Neural cell (in vitro differentiated cells): ENCODE results near the gene P2RX2. TPM values are rescaled to one million over a fixed set of nuclear protein-coding genes. Genes with fewer than 3 reads are reported as not detected.

Experiments used
- H2AFZ ChIP-seq: fragments of 200-600, 300-800 bp; sonication (generic), shearing (Covaris generic); 2 replicates; pipeline ENCODE4 v1.6.0; 2014; ENCODE audit warnings: low read depth, mild to moderate bottlenecking, antibody characterized with exemption, low read length, moderate library complexity
- H3F3A ChIP-seq: fragments of 200-600 bp; shearing (Covaris generic); 2 replicates; pipeline ENCODE4 v1.6.1; 2016; ENCODE audit warnings: mild to moderate bottlenecking, moderate library complexity, mixed read lengths, antibody characterized with exemption, low read length; ENCODE audit not compliant: insufficient read depth, poor library complexity, severe bottlenecking
- H3K27ac ChIP-seq: fragments of 200-600, 300-800 bp; sonication (generic), shearing (Covaris generic); 2 replicates; pipeline ENCODE4 v1.5.1; 2014; ENCODE audit warnings: mild to moderate bottlenecking, low read length, moderate library complexity
- H3K27me3 ChIP-seq: fragments of 300-800, 200-600 bp; sonication (generic), shearing (Covaris generic); 2 replicates; pipeline ENCODE4 v1.6.0; 2014; ENCODE audit warnings: mild to moderate bottlenecking, low read depth, low read length, moderate library complexity; ENCODE audit not compliant: insufficient read depth
- H3K36me3 ChIP-seq: fragments of 300-800, 200-600 bp; sonication (generic), shearing (Covaris generic); 2 replicates; pipeline ENCODE4 v1.5.1; 2014; ENCODE audit warnings: mild to moderate bottlenecking, antibody characterized with exemption, low read length, moderate library complexity; ENCODE audit not compliant: insufficient read depth
- H3K4me2 ChIP-seq: fragments of 300-800, 200-600 bp; sonication (generic), shearing (Covaris generic); 2 replicates; pipeline ENCODE4 v1.6.0; 2014; ENCODE audit warnings: mild to moderate bottlenecking, low read length
- H3K4me3 ChIP-seq: fragments of 300-800, 200-600 bp; sonication (generic), shearing (Covaris generic); 2 replicates; pipeline ENCODE4 v1.5.1; 2014; ENCODE audit warnings: mild to moderate bottlenecking, low read length, moderate library complexity
- H3K79me2 ChIP-seq: fragments of 200-600 bp; shearing (Covaris generic); replicated peaks from 2 replicates; pipeline ENCODE4 v1.6.0; 2014; ENCODE audit warnings: mild to moderate bottlenecking, low read length, moderate library complexity; ENCODE audit not compliant: insufficient read depth
- H3K9ac ChIP-seq: fragments of 300-800, 200-600 bp; sonication (generic), shearing (Covaris generic); 2 replicates; pipeline ENCODE4 v1.6.1; 2016; ENCODE audit warnings: mild to moderate bottlenecking, low read length, mixed read lengths
- H3K9me2 ChIP-seq: fragments of 200-600 bp; shearing (Covaris generic); 2 replicates; pipeline ENCODE4 v1.6.1; 2016; ENCODE audit warnings: mild to moderate bottlenecking, low read length, mixed read lengths; ENCODE audit not compliant: insufficient read depth
- H3K9me3 ChIP-seq: fragments of 200-600, 300-800 bp; sonication (generic), shearing (Covaris generic); 2 replicates; pipeline ENCODE4 v1.6.1; 2016; ENCODE audit warnings: mild to moderate bottlenecking, mixed run types, low read length, moderate library complexity, mixed read lengths
- H4K20me1 ChIP-seq: fragments of 200-600 bp; shearing (Covaris generic); 2 replicates; pipeline ENCODE4 v1.6.1; 2016; ENCODE audit warnings: mild to moderate bottlenecking, mixed run types; ENCODE audit not compliant: insufficient read depth
- CTCF ChIP-seq: fragments of 450-650 bp; IDR thresholded peaks from 2 replicates; pipeline ENCODE4 v1.5.1; 2014; ENCODE audit warnings: antibody characterized with exemption, mild to moderate bottlenecking, moderate library complexity; ENCODE audit not compliant: poor library complexity, severe bottlenecking
- EP300 ChIP-seq: fragments of 450-650 bp; conservative IDR thresholded peaks from 2 replicates; pipeline ENCODE4 v1.6.1; 2014; ENCODE audit warnings: antibody characterized with exemption, mild to moderate bottlenecking, moderate library complexity; ENCODE audit not compliant: poor library complexity, severe bottlenecking
- EZH2 ChIP-seq: fragments of 200-600, 300-800 bp; shearing (Covaris generic), sonication (generic); IDR thresholded peaks from 2 replicates; pipeline ENCODE4 v1.6.1; 2014; ENCODE audit warnings: antibody characterized with exemption, low read length, borderline replicate concordance, mild to moderate bottlenecking; ENCODE audit not compliant: insufficient read depth, poor library complexity, severe bottlenecking
- MXI1 ChIP-seq: fragments of 450-650 bp; conservative IDR thresholded peaks from 2 replicates; pipeline ENCODE4 v1.6.1; 2014; ENCODE audit warnings: antibody characterized with exemption, mild to moderate bottlenecking; ENCODE audit not compliant: poor library complexity, severe bottlenecking
- POLR2AphosphoS5 ChIP-seq: IDR thresholded peaks from 2 replicates; pipeline ENCODE4 v1.6.1; 2012
- RAD21 ChIP-seq: fragments of 450-650 bp; conservative IDR thresholded peaks from 2 replicates; pipeline ENCODE4 v1.6.1; 2014; ENCODE audit warnings: antibody characterized with exemption, mild to moderate bottlenecking, moderate library complexity
- SMC3 ChIP-seq: fragments of 450-650 bp; conservative IDR thresholded peaks from 2 replicates; pipeline ENCODE4 v1.6.1; 2014; ENCODE audit warnings: antibody characterized with exemption, mild to moderate bottlenecking, moderate library complexity; ENCODE audit not compliant: poor library complexity
- TAF1 ChIP-seq: IDR thresholded peaks from 2 replicates; pipeline ENCODE4 v1.6.1; 2012; ENCODE audit warnings: low read depth
- polyA plus RNA-seq: library from polyadenylated mRNA; depleted of rRNA; stranded (reverse); fragments of >200 nt; gene quantifications from 2 replicates; pipeline ENCODE4 v1.2.3, GENCODE V29; 2014
- TF ChIP-seq, protein P1 (sequence below): IDR thresholded peaks from 2 replicates; pipeline ENCODE4 v1.6.1; 2012; ENCODE audit warnings: borderline replicate concordance

P2RX2 gene
- polyA plus RNA-seq, 1 donor from 2014 or later: not detected

DNA sequence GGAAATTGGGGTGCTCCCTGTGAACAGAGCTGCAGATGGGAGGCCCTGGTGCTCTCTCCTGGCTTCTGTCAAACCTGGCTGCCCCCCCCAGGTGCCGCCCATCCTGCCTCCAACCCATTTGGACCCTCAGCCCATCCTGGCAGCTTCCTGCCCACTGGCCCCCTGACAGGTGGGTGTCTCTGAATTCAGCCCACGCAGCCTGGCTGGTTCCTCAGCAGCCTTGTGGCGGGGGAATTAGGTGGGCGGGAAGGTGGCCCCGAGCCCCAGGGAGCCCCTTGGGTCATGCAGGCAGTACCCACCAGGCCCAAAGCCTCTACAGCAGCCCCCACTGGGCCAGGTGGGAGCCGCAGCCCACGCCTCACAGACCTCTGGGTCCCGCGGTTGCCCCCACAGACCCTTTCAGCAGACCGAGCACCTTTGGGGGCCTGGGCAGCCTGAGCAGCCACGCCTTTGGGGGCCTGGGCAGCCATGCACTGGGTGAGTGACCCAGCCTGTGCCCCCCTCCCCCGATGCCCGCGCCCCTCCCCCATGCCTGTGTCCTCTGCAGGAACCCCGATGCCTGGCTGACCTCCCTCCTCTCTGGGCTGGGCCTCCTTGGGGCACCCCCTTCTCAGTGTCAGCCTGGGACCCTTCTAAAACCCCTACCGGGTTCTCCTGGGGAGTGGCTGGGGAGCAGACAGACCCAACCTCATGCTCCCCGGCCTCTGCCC is 37.1 kb upstream of the P2RX2 start:
- Histone ChIP-seq H3K27ac (no peak overlapping the region), H3K9me2 (no peaks in the 10 kb centered on the region), H2AFZ (no peak overlapping the region), H3K79me2 (no peaks in the 10 kb centered on the region), H3K9me3 (no peaks in the 10 kb centered on the region), H3K9ac (no peak overlapping the region), H3K4me2 (no peak overlapping the region), H3K36me3 (no peaks in the 10 kb centered on the region), H3F3A (no peaks in the 10 kb centered on the region), H3K4me3 (no peak overlapping the region), H3K27me3 (no peaks in the 10 kb centered on the region), H4K20me1 (no peaks in the 10 kb centered on the region)
- TF ChIP-seq CTCF (no peak), MXI1 (no peak), RAD21 (no peak), POLR2AphosphoS5 (no peak), EP300 (no peak), TAF1 (no peak), SMC3 (no peak), EZH2 (no peak)
- TF ChIP-seq, protein P1, sequence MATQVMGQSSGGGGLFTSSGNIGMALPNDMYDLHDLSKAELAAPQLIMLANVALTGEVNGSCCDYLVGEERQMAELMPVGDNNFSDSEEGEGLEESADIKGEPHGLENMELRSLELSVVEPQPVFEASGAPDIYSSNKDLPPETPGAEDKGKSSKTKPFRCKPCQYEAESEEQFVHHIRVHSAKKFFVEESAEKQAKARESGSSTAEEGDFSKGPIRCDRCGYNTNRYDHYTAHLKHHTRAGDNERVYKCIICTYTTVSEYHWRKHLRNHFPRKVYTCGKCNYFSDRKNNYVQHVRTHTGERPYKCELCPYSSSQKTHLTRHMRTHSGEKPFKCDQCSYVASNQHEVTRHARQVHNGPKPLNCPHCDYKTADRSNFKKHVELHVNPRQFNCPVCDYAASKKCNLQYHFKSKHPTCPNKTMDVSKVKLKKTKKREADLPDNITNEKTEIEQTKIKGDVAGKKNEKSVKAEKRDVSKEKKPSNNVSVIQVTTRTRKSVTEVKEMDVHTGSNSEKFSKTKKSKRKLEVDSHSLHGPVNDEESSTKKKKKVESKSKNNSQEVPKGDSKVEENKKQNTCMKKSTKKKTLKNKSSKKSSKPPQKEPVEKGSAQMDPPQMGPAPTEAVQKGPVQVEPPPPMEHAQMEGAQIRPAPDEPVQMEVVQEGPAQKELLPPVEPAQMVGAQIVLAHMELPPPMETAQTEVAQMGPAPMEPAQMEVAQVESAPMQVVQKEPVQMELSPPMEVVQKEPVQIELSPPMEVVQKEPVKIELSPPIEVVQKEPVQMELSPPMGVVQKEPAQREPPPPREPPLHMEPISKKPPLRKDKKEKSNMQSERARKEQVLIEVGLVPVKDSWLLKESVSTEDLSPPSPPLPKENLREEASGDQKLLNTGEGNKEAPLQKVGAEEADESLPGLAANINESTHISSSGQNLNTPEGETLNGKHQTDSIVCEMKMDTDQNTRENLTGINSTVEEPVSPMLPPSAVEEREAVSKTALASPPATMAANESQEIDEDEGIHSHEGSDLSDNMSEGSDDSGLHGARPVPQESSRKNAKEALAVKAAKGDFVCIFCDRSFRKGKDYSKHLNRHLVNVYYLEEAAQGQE: no peak

DNA sequence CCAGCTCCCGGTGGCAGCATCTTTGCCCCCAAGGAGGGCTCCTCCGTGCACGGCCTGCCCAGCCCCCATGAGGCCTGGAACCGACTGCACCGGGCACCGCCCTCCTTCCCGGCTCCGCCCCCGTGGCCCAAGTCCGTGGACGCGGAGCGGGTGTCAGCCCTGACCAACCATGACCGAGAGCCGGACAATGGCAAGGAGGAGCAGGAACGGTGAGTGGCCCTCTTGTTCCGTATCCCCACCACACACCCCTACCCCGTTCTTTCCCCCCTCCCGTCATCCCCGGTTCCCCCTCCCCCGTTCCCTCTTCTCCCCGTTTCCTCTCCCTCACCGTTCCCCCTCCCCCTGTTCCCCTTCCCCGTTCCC is 36.5 kb upstream of the P2RX2 start:
- Histone ChIP-seq H3K9ac (no peak overlapping the region), H3K4me3 (no peak overlapping the region), H3K36me3 (no peaks in the 10 kb centered on the region), H4K20me1 (no peaks in the 10 kb centered on the region), H2AFZ (no peak overlapping the region), H3K4me2 (no peak overlapping the region), H3K79me2 (no peaks in the 10 kb centered on the region), H3K9me2 (no peaks in the 10 kb centered on the region), H3K9me3 (no peaks in the 10 kb centered on the region), H3F3A (no peaks in the 10 kb centered on the region), H3K27me3 (no peaks in the 10 kb centered on the region), H3K27ac (no peak overlapping the region)
- TF ChIP-seq EP300 (no peak), MXI1 (no peak), SMC3 (no peak), TAF1 (no peak), CTCF (no peak), RAD21 (no peak)
- TF ChIP-seq, protein P1: no peak
